ENCODE results near the gene HOXB5.

The HOXB5 gene

GRCh38 chr17:48559122-48559839 lies 34.3 kb downstream of the HOXB5 start:
- DNase-seq = no peak

- DNase-seq = no peak
Measured at GRCh38 chr17:48558831-48559121, 34.8 kb downstream of the HOXB5 start.

- no peak for DNase-seq
Measured at GRCh38 chr17:48558057-48558830, 35.3 kb downstream of the HOXB5 start.

GRCh38 chr17:48556576-48557401 lies 36.8 kb downstream of the HOXB5 start:
- no peak for DNase-seq

- no peak for DNase-seq
Measured at GRCh38 chr17:48556229-48556575, 37.4 kb downstream of the HOXB5 start.

- DNase-seq = no peak
Measured at GRCh38 chr17:48555258-48556228, 38.0 kb downstream of the HOXB5 start.

- DNase-seq = no peak
Measured at GRCh38 chr17:48554412-48555257, 38.9 kb downstream of the HOXB5 start.

- no peak for DNase-seq
Measured at GRCh38 chr17:48553826-48554225, 39.8 kb downstream of the HOXB5 start.

- no peak for DNase-seq
Measured at GRCh38 chr17:48553190-48553547, 40.4 kb downstream of the HOXB5 start.

- no peak for DNase-seq
Measured at GRCh38 chr17:48552466-48553189, 41.0 kb downstream of the HOXB5 start.

GRCh38 chr17:48551596-48552465 lies 41.7 kb downstream of the HOXB5 start:
- no peak for DNase-seq

- DNase-seq = no peak
Measured at GRCh38 chr17:48551214-48551555, 42.4 kb downstream of the HOXB5 start.

GRCh38 chr17:48550502-48551213 lies 42.9 kb downstream of the HOXB5 start:
- no peak for DNase-seq

- no peak for DNase-seq
Measured at GRCh38 chr17:48549914-48550501, 43.6 kb downstream of the HOXB5 start.

- DNase-seq = no peak
Measured at GRCh38 chr17:48549281-48549630, 44.3 kb downstream of the HOXB5 start.

- no peak for DNase-seq
Measured at GRCh38 chr17:48548523-48549280, 44.9 kb downstream of the HOXB5 start.

GRCh38 chr17:48547808-48548522 lies 45.6 kb downstream of the HOXB5 start:
- DNase-seq = peak; percentile 55
